GM21367 (cell line): ENCODE results near the gene APOD.
"Not testable (repeated sequence)": the region's sequence is repeated elsewhere in the genome, so short reads cannot be mapped to it uniquely, and the experiment has no call there.

Experiments used
- ATAC-seq: cut with Tn5 transposase; IDR thresholded peaks from one replicate; pipeline ENCODE4 v1.9.1; 2021; ENCODE audit not compliant: unreplicated experiment

The APOD gene

DNA sequence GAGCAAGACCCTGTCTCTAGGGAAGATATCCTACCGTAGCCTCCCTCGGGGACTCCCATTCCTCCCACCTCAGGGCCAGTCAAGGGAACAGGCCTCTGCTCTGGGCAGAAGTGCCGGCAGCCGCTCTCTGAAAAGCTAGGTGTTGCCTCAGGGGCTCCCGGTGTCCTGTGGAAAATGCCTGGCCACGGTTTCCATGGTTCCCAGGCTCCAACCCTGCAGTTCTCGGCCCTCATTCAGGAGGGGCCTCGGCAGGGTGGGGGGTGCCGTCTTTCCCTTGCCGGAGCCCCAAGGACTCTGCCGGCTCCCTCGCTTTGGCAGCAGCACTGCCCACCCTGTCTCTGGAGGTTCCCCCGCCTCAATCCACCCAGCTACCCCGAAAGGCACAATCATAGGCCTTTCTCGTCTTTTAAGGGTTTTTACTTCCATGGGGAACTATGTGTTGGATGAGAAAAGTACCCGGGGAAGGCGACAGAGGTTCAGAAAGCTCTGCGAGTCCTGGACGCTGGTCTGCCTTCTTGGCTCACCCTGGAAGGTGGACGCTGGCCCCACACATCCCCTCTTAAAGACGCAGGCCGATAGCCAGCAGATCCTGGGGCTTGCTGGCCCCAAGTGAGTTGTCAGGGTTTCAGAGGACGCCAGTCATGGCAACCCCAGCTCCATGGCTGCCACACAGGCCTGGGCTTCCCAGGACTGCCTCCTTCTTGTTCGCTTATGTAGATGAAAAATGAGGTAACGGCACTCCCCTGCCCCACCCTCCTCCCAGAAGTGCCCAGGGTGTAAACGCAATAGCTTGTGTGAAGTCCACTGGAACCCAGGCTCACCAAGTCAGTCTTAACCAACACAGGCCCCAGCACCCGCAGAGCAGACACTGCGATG, 34.3 kb upstream of the APOD start:
- not testable (repeated sequence) for ATAC-seq

DNA sequence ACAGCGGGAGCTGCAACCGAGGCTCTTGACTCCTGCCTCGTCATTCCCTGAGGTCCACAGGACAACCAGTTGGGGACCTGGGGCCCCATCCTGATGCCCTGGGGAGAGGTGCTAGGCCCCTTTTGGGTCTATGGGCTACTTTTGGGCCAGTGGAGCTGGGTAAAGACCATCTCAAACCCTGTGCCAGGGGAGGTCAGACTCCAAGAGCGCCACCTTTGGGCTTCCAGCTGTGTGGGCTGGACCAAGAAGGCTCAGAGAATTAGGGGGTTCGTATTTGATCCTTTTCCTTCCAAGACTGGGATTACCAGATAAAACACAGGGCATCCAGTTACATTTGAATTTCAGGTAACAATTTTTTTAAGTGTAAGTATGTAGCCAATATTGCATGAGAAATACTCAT, 33.4 kb upstream of the APOD start:
- ATAC-seq: not testable (repeated sequence)

DNA sequence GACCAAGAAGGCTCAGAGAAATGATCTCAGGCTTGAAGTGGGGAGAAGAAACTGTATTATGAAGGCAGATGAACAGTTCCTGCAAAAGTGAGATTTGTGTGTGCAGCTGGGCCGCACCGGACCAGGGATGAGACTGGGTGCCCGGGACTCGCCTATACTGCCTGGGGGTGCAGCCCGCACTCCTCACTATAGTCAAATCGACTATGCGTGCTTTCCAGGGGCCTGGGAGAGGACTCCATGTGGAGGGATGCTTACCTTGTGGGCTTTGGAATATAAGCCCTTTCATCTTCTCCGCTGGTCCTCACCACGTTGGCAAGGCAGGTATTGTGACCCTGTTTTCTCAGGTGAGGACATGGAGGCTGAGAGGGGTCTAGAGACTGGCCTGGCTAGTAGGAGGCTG, 32.9 kb upstream of the APOD start:
- no peak for ATAC-seq

DNA sequence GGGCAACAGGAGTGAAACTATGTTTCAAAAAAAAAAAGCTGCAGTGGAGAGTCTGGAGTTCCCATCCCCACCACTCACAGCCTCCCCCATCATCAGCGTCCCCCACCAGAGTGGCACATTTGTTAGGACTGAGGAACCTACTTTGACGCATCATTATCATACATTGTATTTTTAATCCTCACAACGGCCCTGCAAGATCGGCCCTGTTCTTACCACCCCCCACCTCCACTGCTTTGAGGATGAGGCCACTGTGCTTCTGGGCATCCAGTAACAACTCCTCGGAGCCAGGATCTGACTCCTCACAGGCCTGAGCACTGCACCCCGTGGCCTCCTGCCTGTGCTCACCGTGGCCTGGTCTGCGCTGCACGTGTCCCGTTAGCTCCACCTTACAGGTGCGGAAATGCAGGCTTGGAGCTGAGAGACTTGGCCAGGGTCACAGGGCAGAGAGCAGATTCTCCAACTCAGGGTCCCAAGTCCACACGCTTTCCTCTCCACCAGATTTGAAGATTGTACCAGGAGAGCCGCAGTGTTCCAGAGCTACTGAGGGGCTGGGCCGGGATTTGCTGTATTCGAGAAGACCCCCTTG, 32.3 kb upstream of the APOD start:
- ATAC-seq: not testable (repeated sequence)

DNA sequence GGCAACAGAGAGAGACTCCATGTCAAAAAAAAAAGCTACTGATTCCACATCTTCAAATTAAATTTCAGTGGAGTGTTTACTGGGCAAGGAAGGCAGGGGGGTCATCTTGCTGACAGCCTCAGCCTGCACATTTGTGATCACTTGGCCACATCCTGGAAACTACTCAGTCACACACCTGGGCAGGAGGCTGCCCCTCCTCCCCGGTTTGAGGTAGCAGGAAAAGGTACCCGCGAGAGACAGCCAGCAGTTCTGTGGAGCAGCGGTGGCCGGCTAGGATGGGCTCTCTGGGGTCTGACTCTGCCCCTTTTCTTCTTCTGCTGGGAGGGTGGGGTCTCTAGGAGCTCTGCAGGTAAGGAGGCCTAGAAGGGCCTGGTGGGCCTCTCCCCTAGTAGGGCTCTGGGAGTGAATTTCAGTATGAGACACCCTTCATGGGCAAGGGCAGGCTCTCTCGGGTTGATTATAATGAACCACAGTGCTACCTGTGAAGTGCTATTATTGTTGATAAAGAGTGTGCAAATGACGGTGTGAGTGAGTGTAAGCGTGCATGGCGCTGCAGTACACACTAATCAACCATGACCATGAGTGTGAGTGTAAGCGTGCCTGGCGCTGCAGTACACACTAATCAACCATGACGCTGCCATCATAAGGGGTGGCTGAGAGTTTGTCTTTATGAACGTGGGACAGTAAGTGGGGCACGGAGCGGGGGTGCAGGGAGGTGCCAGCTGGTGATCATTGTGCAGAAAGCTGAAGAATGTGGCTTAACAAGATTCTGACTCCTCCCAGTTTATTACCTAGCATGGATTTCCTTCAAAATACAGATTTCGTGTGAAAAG, 31.1 kb upstream of the APOD start:
- ATAC-seq: not testable (repeated sequence)

DNA sequence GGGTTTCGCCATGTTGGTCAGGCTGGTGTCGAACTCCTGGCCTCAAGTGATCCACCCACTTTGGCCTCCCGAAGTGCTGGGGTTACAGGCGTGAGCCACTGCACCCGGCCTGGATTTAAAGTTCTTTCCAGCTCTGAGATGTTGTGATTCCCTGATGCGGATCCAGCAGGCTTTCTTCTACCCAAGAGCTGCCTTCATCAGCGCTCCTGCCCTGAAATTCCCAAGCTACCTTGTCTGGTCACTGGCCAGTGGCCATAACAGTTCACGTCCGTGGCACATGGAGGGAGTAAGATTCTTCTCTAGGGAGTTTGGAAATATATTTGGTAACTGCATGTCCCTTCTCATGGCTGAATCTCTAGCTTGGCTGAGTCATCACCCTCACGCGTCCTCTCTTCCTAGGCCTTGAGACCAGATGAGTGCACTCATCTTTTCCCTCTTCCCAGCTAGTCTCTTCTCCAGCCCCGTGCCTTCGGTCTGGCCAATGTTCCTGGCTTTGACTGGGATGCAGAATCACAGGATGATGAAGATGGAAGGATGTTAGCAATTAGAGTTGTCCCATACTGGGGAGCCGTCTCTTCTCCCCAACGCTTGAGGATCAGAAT, 29.8 kb upstream of the APOD start:
- no peak for ATAC-seq

DNA sequence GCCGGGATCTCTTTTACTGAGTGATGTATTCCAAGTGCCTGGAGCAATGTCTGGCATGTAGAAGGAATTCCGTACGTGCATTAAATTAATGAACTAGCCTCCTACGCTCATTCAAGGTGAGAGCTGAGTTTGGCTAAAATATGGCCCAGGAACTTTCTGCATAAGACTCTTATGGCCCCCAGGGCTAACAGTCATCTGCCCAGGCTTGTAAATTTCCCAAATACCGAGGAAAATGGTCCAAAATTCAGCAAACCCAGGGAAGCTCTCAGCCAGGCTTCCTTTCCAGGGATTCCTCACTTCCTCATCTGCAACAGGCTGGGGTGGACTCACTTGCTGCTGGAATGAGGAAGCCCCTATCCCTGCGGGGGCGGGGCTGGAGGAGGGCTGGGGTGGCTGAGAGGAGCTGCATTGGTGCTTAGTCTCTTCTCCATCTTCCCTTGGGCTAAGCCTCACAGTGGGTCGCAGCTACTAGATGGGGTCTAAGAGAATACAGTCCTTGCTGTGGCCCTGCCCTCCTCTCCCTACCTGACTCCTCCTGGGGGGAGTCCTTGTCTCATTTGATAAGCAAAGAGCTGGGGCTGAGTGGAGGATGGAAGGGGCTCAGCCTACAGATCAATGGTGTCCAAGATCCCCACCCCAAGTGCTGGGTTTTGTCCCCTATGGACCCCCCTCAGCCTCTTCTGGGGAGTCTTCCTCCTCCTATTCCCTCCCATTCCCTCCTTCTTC, 28.5 kb upstream of the APOD start:
- ATAC-seq: no peak

DNA sequence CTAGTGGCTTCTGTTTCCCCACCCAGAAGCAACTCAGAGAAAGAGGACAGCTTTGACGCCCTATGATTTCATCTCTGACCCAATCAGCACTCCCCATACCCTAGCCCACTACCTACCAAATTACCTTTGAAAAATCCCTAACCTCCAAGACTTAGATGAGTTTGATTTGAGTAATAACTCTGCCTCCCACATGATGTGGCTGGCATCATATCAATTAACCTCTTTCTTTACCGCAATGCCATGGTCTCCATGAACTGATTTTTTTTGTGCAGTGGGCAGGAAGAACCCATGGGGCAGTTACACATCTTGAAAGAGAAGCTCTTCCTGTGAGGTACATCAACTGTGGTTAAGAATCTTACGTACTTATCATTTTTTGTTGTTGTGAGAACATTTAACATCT, 25.5 kb upstream of the APOD start:
- no peak for ATAC-seq

DNA sequence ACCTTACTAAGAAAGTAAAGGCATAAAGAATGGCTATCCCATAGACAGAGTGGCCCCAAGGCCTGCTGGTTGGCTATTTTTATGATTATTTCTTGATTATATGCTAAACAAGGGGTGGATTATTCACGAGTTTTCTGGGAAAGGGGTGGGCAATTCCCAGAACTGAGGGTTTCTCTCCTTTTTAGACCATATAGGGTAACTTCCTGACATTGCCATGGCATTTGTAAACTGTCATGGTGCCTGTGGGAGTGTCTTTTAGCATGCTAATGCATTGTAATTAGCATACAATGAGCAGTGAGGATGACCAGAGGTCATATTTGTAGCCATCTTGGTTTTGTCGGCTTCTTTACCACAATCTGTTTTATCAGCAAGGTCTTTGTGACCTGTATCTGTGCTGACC, 18.0 kb upstream of the APOD start:
- not testable (repeated sequence) for ATAC-seq

DNA sequence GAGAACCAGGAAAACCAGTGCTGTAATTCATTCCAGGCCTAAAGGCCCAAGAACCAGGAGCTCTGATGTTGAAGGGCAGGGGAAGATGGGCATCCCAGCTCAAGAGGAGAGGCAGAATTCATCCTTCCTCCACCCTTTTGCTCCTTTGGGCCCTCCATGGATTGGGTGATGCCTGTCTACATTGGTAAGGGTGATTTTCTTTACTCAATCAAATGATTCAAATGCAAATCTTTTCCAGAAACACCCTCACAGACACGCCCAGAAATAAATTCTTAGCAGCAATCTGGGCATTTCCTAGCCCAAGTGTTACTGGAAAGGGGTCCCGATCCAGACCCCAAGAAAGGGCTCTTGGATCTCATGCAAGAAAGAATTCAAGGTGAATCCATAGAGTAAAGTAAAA, 17.6 kb upstream of the APOD start:
- no peak for ATAC-seq

DNA sequence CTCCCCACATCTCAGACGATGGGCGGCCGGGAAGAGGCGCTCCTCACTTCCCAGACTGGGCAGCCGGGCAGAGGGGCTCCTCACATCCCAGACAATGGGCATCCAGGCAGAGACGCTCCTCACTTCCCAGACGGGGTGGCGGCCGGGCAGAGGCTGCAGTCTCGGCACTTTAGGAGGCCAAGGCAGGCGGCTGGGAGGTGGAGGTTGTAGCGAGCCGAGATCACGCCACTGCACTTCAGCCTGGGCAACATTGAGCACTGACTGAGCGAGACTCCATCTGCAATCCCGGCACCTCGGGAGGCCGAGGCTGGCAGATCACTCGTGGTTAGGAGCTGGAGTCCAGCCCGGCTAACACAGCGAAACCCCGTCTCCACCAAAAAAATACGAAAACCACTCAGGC, 16.2 kb upstream of the APOD start:
- ATAC-seq: not testable (repeated sequence)

DNA sequence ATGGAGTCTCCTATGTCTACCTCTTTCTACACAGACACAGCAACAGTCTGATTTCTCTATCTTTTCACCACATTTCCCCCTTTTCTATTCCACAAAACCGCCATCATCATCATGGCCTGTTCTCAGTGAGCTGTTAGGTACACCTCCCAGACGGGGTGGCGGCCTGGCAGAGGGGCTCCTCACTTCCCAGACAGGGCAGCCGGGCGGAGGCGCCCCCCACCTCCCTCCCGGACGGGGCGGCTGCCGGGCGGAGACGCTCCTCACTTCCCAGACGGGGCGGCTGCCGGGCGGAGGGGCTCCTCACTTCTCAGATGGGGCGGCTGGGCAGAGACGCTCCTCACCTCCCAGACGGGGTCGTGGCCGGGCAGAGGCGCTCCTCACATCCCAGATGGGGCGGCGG, 15.8 kb upstream of the APOD start:
- ATAC-seq: not testable (repeated sequence)

DNA sequence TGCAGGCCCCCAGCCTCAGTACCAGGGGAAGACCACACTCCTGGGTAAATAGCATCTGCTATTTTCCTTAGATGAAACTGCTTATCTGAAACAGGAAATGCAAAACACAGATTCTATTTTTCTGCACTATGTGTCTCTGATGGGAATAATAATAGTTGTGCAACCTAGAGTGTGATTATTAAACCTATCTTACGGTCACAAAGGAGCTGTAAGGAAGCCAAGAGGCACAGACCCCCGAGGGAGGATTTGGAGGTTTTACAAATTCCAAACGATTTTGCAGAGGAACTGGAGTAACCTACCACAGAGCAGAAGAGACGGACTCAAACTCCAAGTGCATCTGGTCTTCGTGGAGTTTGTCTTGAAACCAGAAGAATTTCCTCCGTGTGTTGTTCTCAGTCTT, 14.1 kb upstream of the APOD start:
- ATAC-seq: no peak

DNA sequence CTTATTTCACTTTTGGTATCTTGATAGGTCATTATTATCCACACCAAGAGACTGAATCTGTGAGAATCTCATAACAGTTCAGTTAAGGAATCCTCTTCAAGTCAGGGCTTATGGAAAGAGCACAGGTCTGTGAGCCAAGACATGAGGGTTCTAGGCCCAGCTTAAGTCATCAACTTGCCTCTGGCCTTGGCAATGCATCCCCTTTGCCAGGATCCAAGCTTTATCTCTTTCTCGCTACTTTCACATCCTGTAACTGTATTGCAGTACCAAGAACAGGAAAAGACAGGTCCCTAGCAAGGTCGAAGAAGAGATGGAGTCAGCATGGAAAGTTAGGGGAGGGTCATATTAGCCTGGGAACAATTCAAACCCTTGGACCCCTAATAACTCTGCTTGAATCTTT, 13.5 kb upstream of the APOD start:
- ATAC-seq: no peak

DNA sequence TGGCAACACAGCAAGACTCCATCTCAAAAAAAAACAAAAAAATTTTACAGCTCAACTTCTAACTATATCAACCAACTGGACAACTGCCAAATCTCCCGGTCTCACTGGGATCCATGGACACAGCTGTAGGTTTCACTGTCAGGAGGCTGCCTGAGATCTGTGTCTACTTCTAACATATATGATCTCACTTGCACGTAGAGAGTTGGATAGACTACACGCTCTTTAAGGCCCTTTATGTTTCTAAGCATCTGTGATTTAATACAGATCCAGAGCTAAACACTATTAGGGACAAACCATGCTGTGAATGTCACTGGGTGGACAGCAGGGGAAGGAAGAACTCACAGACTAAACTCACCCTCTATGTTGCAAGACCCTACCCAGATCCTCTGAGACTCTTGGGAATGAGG, 13.0 kb upstream of the APOD start:
- no peak for ATAC-seq

DNA sequence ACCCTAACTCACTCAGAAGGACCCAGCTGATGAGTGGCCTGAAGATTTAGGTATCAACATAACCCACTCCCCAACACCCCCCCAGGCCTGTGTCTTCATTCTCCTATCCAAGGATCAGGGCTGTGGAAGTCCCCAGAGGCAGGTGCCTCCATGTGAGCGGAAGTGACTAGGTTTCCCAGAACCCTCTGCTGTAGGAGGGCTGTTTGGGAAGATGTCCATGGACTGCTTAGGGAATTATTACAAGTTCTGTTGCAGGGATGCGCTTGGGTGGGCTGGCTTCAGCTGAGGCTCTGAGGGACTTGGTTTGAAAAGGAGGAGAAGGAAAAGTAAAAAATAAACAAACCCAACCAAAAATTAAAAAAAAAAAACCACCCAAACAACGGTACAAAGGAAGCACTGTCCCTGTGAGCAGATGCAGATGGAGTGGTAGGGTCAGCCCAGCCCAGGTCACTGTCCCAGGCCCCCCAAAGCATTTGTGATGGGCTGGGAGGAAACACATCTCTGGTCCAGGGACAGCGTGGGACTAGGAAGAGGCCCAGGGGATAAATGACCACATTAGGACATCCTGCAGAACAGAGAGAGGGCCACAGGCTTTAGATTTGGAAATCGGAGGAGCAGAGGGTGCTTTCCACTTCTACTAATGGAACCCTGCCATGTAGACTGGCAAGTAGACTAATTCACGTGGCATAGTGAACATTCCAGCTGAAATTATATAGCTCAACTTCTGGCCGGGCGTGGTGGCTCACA, 12.2 kb upstream of the APOD start:
- no peak for ATAC-seq

DNA sequence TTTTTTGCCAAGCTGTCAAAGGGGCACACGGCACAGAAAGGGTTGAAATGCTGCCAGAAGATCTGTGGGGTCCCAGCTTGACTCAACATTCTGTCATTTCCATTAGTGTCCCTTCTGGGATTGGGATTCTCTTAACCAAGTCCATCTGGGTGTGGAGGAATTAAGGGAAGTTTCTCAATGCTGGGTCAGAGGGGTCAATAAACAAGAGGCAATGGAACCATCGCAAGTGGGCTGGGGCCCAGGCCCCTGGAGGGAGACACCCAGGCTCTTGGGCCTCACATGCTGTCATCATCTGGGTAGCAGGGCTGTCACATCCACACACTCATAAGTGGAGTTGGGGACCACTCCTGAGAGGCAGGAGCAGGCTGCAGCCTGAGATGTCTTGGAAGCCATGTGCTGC, 8.1 kb upstream of the APOD start:
- ATAC-seq: no peak

DNA sequence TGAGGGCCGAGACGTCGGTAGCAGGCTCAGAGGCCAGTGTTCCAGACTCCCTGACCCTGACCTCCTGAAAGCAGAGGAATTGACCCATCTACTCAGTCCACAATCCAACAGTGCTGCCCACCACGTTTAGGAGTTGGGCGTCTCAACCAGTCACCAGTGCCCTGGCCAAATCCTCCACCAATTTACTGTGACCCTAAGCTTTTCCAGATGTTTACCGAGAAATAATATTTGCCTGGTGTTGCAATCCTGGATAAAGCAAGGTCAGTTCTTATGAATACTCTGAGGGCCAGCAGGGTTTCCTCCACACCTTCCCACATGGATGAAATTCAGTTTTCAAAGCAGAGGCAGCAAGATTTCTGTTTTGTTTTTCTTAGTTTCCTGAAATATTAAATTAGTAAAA, 7.5 kb upstream of the APOD start:
- no peak for ATAC-seq

DNA sequence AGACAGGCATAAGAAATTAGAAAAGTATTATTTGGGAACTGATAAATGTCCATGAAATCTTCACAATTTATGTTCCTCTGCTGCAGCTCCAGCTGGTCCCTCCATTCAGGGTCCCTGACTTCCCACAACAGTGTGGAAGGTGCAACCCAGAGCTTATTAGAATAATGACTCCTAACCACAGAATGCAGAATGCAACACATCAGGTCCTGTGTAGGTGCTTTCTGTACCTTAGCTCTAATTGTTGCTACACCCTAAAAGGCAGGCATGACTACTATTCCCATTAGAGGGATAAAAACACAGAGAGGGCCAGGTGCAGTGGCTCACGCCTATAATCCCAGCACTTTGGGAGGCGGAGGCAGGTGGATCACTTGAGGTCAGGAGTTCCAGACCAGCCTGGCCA, 6.6 kb upstream of the APOD start:
- not testable (repeated sequence) for ATAC-seq

DNA sequence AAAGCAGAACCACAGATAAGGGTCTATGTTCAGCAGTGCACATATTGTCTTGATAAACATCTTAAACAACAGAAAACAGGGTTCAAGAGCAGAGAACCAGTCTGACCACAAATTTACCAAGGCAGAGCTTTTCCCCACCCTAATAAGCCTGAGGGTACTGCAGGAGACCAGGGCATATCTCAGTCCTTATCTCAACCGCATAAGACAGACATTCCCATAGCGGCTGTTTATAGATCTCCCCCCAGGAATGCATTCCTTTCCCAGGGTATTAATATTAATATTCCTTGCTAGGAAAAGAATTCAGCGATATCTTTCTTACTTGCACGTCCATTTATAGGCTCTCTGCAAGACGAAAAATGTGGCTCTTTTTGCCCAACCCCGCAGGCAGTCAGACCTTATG, 6.1 kb upstream of the APOD start:
- not testable (repeated sequence) for ATAC-seq
